Measurements from ENCODE around the gene LDLRAD4. TPM values are rescaled to one million over a fixed set of nuclear protein-coding genes. Genes with fewer than 3 reads are reported as not detected.

The LDLRAD4 gene
- total and polyA plus RNA-seq, 12 donors: 3.9 to 64.5 (median 36.0) TPM

DNA sequence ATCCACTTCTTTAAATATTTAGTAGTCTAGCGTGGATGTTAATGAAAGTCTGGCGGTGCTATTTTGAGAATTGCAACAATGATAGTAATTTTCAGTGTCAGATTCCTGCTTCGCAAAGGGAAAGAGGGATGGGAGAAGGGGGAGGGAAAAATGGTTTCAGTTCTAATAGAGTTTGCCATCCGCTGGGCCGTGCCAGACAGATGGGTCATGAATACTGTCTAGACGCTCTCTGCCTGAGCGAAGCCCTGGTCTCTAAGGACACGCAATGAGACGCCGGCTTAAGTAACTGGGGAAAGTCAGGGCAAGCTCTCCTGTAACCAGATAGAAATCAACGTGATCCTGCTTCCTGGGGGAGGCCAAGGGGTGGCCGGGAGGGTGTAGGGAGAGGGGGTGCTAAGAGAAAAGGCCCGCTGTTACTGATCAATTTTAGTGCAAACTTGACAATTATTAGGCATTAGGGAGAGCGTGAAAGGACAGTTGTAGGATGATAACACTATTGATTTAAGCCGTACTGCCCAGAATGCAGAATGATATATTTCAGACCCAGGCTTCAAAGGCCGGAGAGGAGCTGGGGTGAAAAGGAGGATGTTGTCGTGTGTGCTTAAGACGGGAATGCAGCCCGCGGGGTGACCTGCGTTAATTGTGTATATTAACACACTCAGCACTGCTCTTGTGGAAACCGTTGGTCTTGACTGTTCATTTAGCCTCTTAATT, 229.2 kb downstream of the LDLRAD4 start:
- Histone ChIP-seq H3K27ac (peak overlapping the region in 2 of 5 donors; percentile 29 to 46), H3K36me3 (replicated peaks in 1 of 2) (no peaks in the 10 kb centered on the region), H3K27me3 (no peaks in the 10 kb centered on the region), H3K9me3 (replicated peaks in 1 of 3) (no peaks in the 10 kb centered on the region), H3K4me3 (peak overlapping the region in 1 of 4 donors; percentile 26), H3K4me1 (replicated peaks in 1 of 2) (peaks cover 31 to 43% of the 10 kb centered on the region in 2 donors)
- TF ChIP-seq POLR2A (IDR thresholded peaks at IDR 0.05): no peak
- TF ChIP-seq, protein P1, sequence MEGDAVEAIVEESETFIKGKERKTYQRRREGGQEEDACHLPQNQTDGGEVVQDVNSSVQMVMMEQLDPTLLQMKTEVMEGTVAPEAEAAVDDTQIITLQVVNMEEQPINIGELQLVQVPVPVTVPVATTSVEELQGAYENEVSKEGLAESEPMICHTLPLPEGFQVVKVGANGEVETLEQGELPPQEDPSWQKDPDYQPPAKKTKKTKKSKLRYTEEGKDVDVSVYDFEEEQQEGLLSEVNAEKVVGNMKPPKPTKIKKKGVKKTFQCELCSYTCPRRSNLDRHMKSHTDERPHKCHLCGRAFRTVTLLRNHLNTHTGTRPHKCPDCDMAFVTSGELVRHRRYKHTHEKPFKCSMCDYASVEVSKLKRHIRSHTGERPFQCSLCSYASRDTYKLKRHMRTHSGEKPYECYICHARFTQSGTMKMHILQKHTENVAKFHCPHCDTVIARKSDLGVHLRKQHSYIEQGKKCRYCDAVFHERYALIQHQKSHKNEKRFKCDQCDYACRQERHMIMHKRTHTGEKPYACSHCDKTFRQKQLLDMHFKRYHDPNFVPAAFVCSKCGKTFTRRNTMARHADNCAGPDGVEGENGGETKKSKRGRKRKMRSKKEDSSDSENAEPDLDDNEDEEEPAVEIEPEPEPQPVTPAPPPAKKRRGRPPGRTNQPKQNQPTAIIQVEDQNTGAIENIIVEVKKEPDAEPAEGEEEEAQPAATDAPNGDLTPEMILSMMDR (IDR thresholded peaks at IDR 0.05): no peak
- intact Hi-C loops (cut with DNase I): no loop called here
- DNase-seq: peak in 4 of 7 donors; percentile 56 to 84 (median 66)
- WGBS, 4 donors: 64 to 70% (median 68%) methylated on average over 21 to 22 of the region's 22 CpGs

GRCh38 chr18:13448335-13448795, 229.8 kb downstream of the LDLRAD4 start:
- no peaks in the 10 kb centered on the region for H3K27me3 ChIP-seq
- DNase-seq: peak in 1 of 7 donors; percentile 42
- no peaks in the 10 kb centered on the region for H3K36me3 ChIP-seq (replicated peaks in 1 of 2)
- intact Hi-C loops (cut with DNase I): no loop called here
- peaks cover 33 to 48% of the 10 kb centered on the region in 2 donors for H3K4me1 ChIP-seq (replicated peaks in 1 of 2)
- H3K27ac ChIP-seq: no peak overlapping the region
- H3K4me3 ChIP-seq: no peak overlapping the region
- H3K9me3 ChIP-seq (replicated peaks in 1 of 3): no peaks in the 10 kb centered on the region
- 83 to 92% (median 86%) methylated on average over 19 of the region's 19 CpGs for WGBS, 4 donors
- TF ChIP-seq, protein P1 (IDR thresholded peaks at IDR 0.05): no peak
- no peak for TF ChIP-seq POLR2A (IDR thresholded peaks at IDR 0.05)

DNA sequence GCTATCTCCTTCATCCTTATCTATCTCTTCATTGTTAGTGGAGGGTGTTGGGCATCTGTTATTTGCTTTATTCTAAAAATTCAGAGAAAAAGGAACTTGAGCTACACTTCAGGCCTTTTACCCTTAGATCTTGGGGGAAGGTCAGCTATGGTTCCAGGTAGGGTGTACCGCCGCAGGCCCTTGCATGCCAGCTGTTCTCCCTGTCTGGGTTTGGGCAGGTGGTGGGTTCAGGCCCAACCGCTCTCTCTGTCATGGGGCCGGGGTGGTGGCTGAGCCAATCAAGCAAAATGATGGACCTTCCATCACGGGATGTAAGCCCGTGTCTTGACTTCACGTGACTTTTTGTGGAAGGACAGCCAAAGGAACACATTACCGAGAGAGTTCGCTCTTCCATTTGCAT, 231.1 kb downstream of the LDLRAD4 start:
- Histone ChIP-seq H3K36me3 (replicated peaks in 1 of 2) (no peaks in the 10 kb centered on the region), H3K4me1 (replicated peaks in 1 of 2) (peaks cover 33 to 48% of the 10 kb centered on the region in 2 donors), H3K9me3 (replicated peaks in 1 of 3) (no peaks in the 10 kb centered on the region), H3K27ac (no peak overlapping the region), H3K4me3 (no peak overlapping the region), H3K27me3 (no peaks in the 10 kb centered on the region)
- peak in 1 of 7 donors; percentile 44 for DNase-seq
- 98 to 100% (median 99%) methylated on average over 5 to 9 of the region's 9 CpGs for WGBS, 4 donors
- intact Hi-C loops (cut with DNase I): no loop called here
- TF ChIP-seq POLR2A (IDR thresholded peaks at IDR 0.05): no peak
- TF ChIP-seq, protein P1 (IDR thresholded peaks at IDR 0.05): no peak

DNA sequence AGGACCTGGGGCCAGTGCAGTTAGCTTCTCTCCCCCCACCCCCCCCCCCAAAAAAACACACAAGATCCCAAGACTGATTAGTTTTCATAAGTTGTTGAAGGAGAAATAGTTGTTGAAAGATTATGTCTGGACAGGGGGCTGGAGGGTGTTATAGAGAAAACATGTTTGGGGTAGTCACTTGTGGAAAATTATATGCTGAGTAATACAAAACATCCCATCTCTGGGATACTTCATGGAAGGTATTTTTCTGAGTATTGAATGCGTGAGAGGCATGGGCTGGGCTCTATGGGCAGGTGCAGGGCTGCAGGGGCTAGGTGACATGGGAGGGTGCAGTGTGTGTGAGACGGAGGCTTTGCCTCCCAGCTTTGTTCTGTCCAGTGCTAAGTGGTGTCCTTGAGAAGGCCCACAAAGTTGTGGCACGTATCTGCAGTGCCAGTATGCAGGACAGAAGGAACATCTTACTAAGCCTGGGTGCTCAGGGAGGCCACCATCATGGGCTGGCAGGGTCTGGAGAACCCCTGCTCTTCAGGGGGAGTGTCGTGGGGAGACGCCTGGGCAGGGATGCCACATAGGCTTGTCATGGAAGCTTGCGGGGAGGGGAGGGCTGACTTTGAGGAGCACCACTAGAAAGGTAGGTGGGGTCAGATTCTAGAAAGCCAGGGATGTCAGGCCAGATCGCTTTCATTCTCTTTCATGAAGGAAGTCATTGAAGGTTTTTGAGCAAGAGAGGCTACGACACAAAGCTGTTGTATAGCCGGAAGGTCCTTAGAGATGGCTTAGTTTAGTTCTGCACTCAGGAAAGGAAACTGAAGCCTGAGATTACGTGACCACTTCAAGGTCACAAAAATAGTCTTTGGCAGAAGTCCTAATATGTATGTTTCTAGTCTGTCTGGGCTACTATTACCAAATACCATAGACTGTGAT, 232.0 kb downstream of the LDLRAD4 start:
- Histone ChIP-seq H3K9me3 (replicated peaks in 1 of 3) (no peaks in the 10 kb centered on the region), H3K36me3 (replicated peaks in 1 of 2) (no peaks in the 10 kb centered on the region), H3K4me3 (no peak overlapping the region), H3K27ac (peak overlapping the region in 2 of 5 donors; percentile 11 to 64), H3K4me1 (replicated peaks in 1 of 2) (peaks cover 33 to 54% of the 10 kb centered on the region in 2 donors), H3K27me3 (no peaks in the 10 kb centered on the region)
- 58 to 71% (median 67%) methylated on average over 8 to 10 of the region's 10 CpGs for WGBS, 4 donors
- TF ChIP-seq, protein P1 (IDR thresholded peaks at IDR 0.05): no peak
- TF ChIP-seq POLR2A (IDR thresholded peaks at IDR 0.05): no peak
- intact Hi-C loops (cut with DNase I): no loop called here
- DNase-seq: peak in 1 of 7 donors; percentile 52
